ENCODE data around the gene ARL5C.

GRCh38 chr17:39151150-39151942 is 14.6 kb downstream of the ARL5C start, which contains the start of gene PLXDC1:
- no peak for TF ChIP-seq POLR2A (IDR thresholded peaks at IDR 0.05; ENCODE audit: low read depth, low read length)
- TF ChIP-seq POLR2AphosphoS5 (IDR thresholded peaks at IDR 0.05; ENCODE audit: low read depth, low read length): no peak
- no peak for TF ChIP-seq TAF1 (IDR thresholded peaks at IDR 0.05; ENCODE audit: borderline replicate concordance, low read depth, low read length)

Data from GM12892 (cell line).